ENCODE results near the gene UBA3. TPM values are rescaled to one million over a fixed set of nuclear protein-coding genes. Genes with fewer than 3 reads are reported as not detected.

The UBA3 gene
- total and polyA plus RNA-seq, 10 of the 15 experiments (the other 5 are each of a cell fraction or from before 2014, with no cell fraction given): 72.9 to 131 (median 102) TPM

GRCh38 chr3:69082805-69083204, 2.6 kb upstream of the UBA3 start (continued):
- TF ChIP-seq SREBF2 (IDR thresholded peaks at IDR 0.05; ENCODE audit: low read length) (no peak), FOXM1 (IDR thresholded peaks at IDR 0.05; ENCODE audit: low read depth, low read length) (peak; percentile 89; the same call in 1 of the 2 replicates), ASH2L (IDR thresholded peaks at IDR 0.05; ENCODE audit: borderline replicate concordance, low read depth) (no peak), RB1 (IDR thresholded peaks at IDR 0.05; ENCODE audit: borderline replicate concordance) (peak; percentile 89; the same call in 1 of the 2 replicates), PAX5 (IDR thresholded peaks at IDR 0.05; ENCODE audit: borderline replicate concordance, low read depth, low read length) (peak; percentile 87), YY1 (IDR thresholded peaks at IDR 0.05; ENCODE audit: low read depth, low read length) (peak; percentile 45; the same call in 1 of the 2 replicates), CBFB (IDR thresholded peaks at IDR 0.05; ENCODE audit: low read depth) (peak; percentile 66), MEF2B (IDR thresholded peaks at IDR 0.05; ENCODE audit: partially characterized antibody, poor library complexity, severe bottlenecking) (peak; percentile 99), STAT3 (IDR thresholded peaks at IDR 0.05; ENCODE audit: low read depth, low read length) (peak; percentile 90; the same call in 1 of the 2 replicates), E2F4 (IDR thresholded peaks at IDR 0.05; ENCODE audit: low read depth, low read length) (no peak), TARDBP (IDR thresholded peaks at IDR 0.05; ENCODE audit: borderline replicate concordance) (no peak), CHD2 (IDR thresholded peaks at IDR 0.05; ENCODE audit: borderline replicate concordance, low read depth, low read length) (peak; percentile 74; the same call in 1 of the 2 replicates), EED (IDR thresholded peaks at IDR 0.05; ENCODE audit: low read depth) (peak; percentile 88), ETV6 (conservative IDR thresholded peaks at IDR 0.05 in 1 of 2, IDR thresholded peaks at IDR 0.05 in 1 of 2; ENCODE audit: borderline replicate concordance in 1 of 2, low read depth in 1 of 2) (peak in 1 of 2 experiments; percentile 79; a peak in 1 of 4 replicates), ZNF24 (IDR thresholded peaks at IDR 0.05) (no peak), GATAD2B (conservative IDR thresholded peaks at IDR 0.05; ENCODE audit: low read depth) (peak; percentile 98), DPF2 (IDR thresholded peaks at IDR 0.05) (peak; percentile 52)
